Tibial nerve (tissue), 3 donors: Measurements from ENCODE around the gene SPAG8.

Source experiments
- CTCF ChIP-seq, 5 experiments: fragments of 200-600 bp in 3 of 5; fragments of 450-650 bp in 2 of 5; sonication (generic) in 3 of 5; IDR thresholded peaks; one replicate each; pipeline ENCODE4 v1.5.1; 2016 to 2019; ENCODE audit warnings: antibody characterized with exemption in 5 of 5, mild to moderate bottlenecking in 3 of 5, moderate library complexity in 2 of 5
- POLR2A ChIP-seq, 2 donors: fragments of 450-650 bp; IDR thresholded peaks; one replicate each; pipeline ENCODE4 v1.6.1; 2017; ENCODE audit warnings: antibody characterized with exemption in 2 of 2, mild to moderate bottlenecking in 2 of 2, moderate library complexity in 2 of 2

- TF ChIP-seq CTCF (IDR thresholded peaks at IDR 0.05) (no peak), POLR2A (IDR thresholded peaks at IDR 0.05) (no peak)
These were observed 27.9 kb upstream of the SPAG8 start for GRCh38 chr9:35839926-35840325.
